Stimulated activated CD8-positive, alpha-beta memory T cell treated with anti-CD3 and anti-CD28 coated beads, Interleukin-4, amount 100 ng/mL, for 24 hours (primary cell): ENCODE measurements around the gene ADGRA3.
"Not testable (repeated sequence)": the region's sequence is repeated elsewhere in the genome, so short reads cannot be mapped to it uniquely, and the experiment has no call there.

ENCODE experiments used
- DNase-seq: peaks from one replicate; pipeline ENCODE4 v3.0.0-alpha.2; 2020; ENCODE audit warnings: low read depth

The ADGRA3 gene

GRCh38 chr4:22435652-22436051, 80.2 kb downstream of the ADGRA3 start:
- DNase-seq: no peak

DNA sequence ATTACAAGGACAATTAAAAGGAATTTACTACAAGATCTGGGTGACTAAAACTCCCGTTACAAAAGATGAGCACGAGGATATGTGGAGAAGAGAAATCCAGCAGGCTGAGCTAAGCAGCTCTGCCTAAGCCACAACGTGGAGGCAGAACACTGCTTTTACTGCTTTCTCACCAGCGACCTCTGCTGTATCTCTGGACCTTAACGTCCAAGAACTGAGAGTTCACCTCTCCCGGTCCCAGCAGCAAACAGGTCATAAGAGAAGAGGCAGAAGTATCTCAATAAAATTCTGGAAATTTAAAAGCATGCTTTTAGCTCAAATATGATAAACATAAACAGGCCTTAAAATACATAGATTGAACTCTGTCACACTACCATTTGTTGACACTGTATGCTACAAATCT, 81.0 kb downstream of the ADGRA3 start:
- no peak for DNase-seq

DNA sequence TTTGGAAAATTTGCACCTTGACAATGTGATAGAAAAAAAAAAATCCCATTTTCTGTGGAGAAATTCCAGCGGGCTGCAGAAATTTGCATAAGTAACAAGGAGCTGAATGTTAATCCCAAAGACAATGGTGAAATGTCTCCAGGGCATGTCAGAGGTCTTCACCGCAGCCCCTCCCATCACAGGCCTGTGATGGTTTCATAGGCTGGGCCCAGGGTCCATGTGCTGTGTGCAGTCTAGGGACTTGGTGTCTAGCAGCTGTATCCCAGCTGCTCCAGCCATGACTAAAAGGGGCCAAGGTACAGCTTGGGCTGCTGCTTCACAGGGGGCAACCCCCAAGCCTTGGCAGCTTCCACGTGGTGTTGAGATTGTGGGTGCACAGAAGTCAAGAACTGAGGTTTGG, 85.2 kb downstream of the ADGRA3 start:
- DNase-seq: no peak

DNA sequence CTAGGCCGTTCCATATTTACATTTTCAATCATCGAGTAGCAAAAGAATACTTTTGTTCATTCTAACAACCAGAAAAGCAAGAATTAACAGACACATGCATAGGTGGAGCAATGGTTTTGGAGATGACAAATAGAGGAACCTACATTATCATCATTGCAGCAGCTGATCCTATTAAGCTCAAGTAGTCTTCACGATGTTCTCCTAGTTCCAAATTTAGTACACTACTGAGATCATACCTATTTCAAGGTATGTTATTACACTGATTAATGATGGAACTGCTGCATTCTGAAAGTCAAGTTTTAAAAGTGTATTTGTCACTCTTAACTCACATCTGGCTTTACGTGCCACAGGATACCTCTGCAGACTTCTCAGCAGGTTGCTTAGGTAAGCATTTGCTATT, 87.4 kb downstream of the ADGRA3 start:
- DNase-seq: no peak

DNA sequence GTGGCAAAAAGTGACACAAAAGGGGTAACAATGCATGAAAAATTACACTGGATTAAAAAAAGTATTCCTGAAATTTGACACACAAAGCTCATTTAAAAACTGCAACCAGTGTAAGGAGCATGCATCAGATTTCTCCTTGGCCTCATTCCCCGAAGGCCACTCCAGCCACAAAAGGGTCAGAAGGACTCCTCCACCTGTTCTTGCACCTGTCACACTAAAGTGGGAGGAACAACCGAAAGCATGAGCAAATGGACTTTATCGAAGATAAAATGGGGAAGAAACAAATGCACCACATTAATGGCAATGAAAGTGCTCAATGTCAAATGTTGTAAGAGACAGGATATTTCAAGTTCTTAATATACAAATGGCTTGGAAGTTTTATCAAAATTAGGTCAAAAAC, 88.2 kb downstream of the ADGRA3 start:
- DNase-seq: no peak

DNA sequence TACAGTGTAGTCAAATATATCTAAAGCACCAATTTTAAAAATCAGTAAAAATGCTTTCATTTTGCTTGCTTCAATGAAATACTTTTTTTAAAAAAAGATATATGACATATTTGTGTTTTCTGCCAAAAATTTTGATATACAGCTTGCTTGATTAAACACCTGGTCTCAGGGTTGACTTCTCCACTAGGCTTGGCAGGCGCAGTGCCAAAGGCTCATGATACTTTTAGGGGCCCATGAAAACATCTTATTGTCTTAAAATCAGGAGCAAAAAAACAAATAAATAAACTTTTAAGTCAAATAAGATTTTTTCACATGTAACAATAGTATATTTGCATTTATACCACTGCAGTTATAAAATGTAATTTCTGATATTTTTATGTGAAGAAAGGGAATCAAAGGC, 95.6 kb downstream of the ADGRA3 start:
- DNase-seq: no peak

- DNase-seq: no peak
Observed at GRCh38 chr4:22417408-22417807, 98.5 kb downstream of the ADGRA3 start.

GRCh38 chr4:22416403-22416802, 99.5 kb downstream of the ADGRA3 start:
- DNase-seq: no peak

- DNase-seq: no peak
Observed at GRCh38 chr4:22414833-22415232, 101.0 kb downstream of the ADGRA3 start.

- no peak for DNase-seq
Observed at GRCh38 chr4:22413471-22413870, 102.4 kb downstream of the ADGRA3 start.

DNA sequence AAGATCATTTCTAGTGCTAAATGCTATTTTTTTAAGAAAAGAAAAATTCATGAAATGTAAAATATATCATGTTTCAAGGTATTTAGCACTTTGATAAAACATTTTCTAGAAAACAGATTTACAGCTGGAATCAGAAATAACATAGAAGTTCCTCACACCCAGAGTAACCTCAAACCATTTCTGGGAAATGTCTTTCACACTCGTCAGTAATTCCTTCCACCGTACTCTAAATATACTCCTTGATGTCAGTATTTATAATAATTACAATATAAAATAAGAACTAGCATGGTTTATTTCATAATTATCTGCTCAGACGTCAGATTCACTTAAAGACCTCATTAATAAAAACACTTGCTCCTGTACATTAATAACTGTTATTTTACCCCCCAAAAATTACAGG, 103.9 kb downstream of the ADGRA3 start:
- no peak for DNase-seq

DNA sequence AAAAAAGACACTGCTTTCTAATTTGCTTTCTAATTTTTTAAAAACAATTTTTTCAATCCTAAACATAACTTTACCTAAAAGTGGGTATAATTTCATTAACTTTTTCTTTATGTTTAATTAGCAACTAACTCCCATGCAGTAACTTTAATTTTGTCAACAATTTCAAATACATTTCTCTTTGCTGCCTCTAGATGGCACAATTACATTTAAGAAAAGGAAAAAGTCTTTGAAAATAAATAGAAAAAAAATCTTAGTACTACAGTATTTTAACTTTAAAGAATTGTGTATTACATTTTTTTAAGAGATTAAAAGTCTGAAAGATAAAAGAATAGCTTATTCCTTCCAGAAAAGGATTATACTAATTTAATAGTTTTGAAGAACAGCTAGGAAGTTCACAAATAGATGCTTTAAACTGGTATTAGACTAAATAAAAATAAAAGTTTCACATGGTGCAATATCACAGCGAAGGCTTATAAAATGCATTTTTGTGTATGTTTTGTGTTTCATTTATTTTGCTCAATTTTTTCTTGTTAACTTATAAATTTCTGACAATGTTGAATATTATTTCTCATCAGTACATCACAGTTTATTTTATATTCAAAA, 105.1 kb downstream of the ADGRA3 start:
- DNase-seq: no peak

GRCh38 chr4:22408474-22408873, 107.4 kb downstream of the ADGRA3 start:
- no peak for DNase-seq

GRCh38 chr4:22407361-22407760, 108.5 kb downstream of the ADGRA3 start:
- DNase-seq: no peak

DNA sequence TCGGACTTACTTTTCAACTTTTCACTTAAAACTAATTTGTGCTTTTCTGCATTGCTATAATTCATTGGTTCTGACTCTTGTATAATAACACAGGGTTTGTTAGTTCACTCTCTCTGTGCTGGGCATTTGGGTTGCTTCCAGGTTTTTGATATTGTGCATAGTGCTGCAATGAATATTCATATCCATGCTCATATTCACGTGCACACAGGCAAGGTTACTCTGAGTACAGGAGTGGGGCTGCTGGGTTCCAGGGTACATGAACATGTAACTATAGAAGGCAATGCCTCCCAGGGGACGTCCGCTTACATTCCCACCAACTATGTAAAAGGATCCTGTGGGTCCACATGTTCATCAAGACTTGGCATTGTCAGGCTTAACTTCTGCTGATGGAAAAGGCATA, 117.2 kb downstream of the ADGRA3 start:
- DNase-seq: no peak

- DNase-seq: no peak
Observed at GRCh38 chr4:22391551-22391950, 124.3 kb downstream of the ADGRA3 start.

DNA sequence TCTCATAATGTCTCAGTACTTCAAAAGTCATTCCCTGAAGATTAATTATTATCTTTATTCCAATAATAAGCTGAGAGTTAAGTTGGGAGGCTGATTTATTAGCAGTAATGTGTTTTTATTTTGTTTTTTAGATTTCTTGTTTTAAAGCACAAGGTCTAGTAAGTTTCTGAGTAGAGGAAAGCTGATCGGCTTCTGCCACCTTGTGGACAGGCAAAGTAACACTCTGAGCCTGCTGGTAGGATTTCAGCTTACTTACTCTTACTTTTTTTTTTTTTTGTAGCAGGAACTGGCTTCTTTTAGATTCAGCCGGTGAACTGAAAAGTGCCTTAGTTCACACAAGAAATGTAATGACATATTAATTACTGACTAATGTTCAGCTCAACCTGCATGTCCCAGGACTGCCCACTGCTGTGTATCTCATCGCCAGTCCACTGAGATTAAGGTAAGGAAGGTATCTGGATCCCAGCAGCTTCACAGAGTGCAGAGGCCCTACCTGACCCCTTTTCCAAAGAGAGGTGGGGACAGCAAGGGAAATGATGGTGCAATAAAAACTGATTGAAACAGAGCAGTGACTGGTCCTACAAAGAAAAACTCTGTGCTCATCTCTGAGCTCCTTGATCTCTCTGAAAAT, 126.5 kb downstream of the ADGRA3 start:
- DNase-seq: peak; percentile 3

- no peak for DNase-seq
Observed at GRCh38 chr4:22385611-22386011, 130.3 kb downstream of the ADGRA3 start.

GRCh38 chr4:22384154-22384553, 131.7 kb downstream of the ADGRA3 start:
- DNase-seq: no peak

DNA sequence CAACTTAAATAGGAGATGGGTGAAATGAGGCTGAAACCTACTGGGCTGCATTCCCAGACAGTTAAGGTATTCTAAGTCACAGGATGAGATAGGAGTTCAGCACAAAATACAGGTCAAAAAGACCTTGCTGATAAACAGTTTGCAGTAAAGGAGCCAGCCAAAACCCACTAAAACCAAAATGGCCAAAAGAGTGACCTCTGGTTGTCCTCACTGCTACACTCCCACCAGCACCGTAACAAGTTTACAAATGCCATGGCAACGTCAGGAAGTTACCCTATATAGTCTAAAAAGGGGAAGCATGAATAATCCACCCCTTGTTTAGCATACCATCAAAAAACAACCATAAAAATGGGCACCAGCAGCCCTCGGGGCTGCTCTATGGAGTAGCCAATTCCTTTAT, 133.7 kb downstream of the ADGRA3 start:
- not testable (repeated sequence) for DNase-seq

GRCh38 chr4:22372986-22373385, 142.9 kb downstream of the ADGRA3 start:
- DNase-seq: no peak

DNA sequence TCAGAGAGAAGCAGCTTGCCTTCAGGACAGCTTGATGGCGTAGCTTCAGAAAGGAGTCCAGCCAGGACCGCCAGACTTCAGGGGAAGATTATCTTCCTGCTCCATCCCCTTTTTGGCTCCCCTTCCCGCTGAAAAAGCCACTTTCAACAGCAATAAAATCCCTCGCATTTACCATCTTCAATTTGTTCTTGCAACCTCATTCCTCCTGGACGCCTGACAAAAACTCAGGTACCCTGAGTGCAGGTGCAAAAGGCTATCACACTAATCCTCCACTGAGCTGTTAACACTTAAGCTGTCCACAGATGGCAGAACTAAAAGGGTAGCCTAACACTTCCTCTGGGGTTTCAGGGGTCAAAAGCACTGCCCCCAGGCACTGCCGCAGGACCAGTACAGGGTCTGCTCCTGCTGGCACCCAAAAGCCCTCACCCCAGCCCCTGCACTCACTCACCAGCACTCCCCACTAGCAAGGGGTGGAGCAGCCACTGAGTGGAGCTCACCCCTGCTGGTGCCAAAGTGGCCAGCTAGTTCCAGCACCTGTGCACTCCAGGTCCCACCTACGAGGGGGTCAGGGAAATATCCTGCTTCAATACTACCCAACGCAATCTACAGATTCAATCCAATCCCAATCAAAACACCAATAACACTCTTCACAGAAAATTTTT, 145.8 kb downstream of the ADGRA3 start:
- no peak for DNase-seq

DNA sequence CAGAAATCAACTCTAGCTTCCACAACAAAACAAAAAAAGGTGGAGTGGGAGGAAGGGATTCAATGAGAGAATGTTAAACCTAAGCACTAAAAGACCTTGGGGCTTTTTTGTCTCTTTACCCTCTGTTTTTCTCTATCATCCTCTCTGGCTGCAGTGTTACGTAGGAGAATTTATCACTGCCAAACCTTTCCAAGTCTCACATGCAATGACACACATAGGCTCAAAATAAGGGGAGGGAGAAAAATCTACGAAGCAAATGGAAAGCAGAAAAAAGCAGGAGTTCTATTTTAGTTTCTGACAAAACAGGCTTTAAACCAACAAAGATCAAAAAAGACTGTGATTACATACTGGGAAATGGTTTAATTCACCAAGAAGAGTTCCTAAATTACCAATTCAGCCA, 152.1 kb downstream of the ADGRA3 start:
- DNase-seq: no peak

DNA sequence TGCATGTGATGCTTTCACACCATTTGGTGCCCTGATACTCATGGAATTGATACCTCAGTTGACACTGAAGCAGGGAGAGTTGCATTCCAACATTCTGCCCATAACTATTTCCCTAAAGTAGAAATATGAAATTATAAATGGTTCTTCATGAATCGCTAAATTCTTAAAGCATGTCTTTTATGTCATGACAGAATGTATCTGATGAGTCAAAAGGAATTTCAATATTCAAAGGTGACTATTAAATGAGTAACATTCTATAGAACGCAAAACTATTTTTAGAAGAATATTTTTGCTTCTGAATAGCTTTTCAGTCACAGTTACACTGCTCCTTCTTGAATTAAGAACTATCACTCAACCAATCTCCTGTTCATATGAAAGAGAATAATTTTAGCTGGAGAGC, 152.8 kb downstream of the ADGRA3 start:
- DNase-seq: no peak
